Lower lobe of right lung (tissue), 2 donors: ENCODE results near the gene VASH1. TPM values are rescaled to one million over a fixed set of nuclear protein-coding genes. Genes with fewer than 3 reads are reported as not detected.
A peak's percentile ranks its signal among the peaks of the same experiment; 100 is the strongest.
"Not testable (repeated sequence)": the region's sequence is repeated elsewhere in the genome, so short reads cannot be mapped to it uniquely, and the experiment has no call there.

Experiments
- ATAC-seq, 2 donors: fragments of 200-7000 bp; cut with Tn5 transposase; one replicate each; pipeline ENCODE4 v1.9.1; 2020 to 2022; ENCODE audit warnings: mild to moderate bottlenecking in 2 of 2, moderate library complexity in 2 of 2
- DNase-seq: peaks from one replicate; pipeline ENCODE4 v3.0.0-alpha.2; 2020
- H3K27ac ChIP-seq: fragments of 200-600 bp; one replicate; pipeline ENCODE4 v1.8.0; 2022
- H3K27me3 ChIP-seq: fragments of 200-600 bp; one replicate; pipeline ENCODE4 v1.8.0; 2022; ENCODE audit warnings: low read depth
- H3K36me3 ChIP-seq: fragments of 200-600 bp; one replicate; pipeline ENCODE4 v1.8.0; 2022; ENCODE audit warnings: mild to moderate bottlenecking
- H3K4me1 ChIP-seq: fragments of 200-600 bp; one replicate; pipeline ENCODE4 v1.8.0; 2022
- H3K4me3 ChIP-seq: fragments of 200-600 bp; one replicate; pipeline ENCODE4 v1.8.0; 2022; ENCODE audit warnings: mild to moderate bottlenecking
- H3K9me3 ChIP-seq: fragments of 200-600 bp; one replicate; pipeline ENCODE4 v1.8.0; 2022
- intact Hi-C: fragments of 100-400 bp; cut with DNase I; formaldehyde crosslinking; loops from one replicate; pipeline ENCODE4 v1.11.0; 2022
- total RNA-seq: library from RNA; stranded (reverse); fragmentation: NEBNext Ultra II Directional; extraction: Animal tissue kit (Norgen Biotek cat#: 25700); gene quantifications from one replicate; pipeline ENCODE4 v1.2.1, GENCODE V29; 2021
- TF ChIP-seq, protein P1 (sequence below): fragments of 200-600 bp; IDR thresholded peaks from one replicate; pipeline ENCODE4 v1.8.0; 2022; ENCODE audit warnings: antibody characterized with exemption, mild to moderate bottlenecking
- donor health status: DM: no; HTN: yes; CAD: no; lungs with severe emphysema.

The VASH1 gene
- total RNA-seq, 1 donor from 2014 or later, result 51.7 TPM

DNA sequence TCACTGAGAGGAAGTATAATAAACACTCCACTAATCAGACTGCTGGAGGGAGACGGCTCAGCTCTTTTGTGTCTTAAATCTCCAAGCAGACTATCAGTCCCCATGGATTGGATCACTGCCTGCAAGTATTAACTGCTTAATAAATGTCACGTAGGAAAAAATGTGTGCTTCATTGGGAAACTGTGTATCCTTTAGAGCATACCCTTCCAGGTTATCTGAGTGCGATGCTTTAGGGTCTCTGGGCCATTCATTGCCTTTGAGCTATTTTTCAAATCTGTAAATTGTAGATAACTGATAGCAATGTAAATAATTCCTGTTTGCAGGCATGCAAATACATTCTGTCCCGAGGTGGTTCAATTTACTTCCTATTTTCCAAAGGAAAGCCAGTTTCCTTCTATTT is 45.0 kb upstream of the VASH1 start:
- Histone ChIP-seq H3K36me3 (no peaks in the 10 kb centered on the region), H3K27ac (peak overlapping the region; percentile 7), H3K4me3 (no peak overlapping the region), H3K4me1 (peaks cover 40% of the 10 kb centered on the region), H3K27me3 (no peaks in the 10 kb centered on the region), H3K9me3 (no peaks in the 10 kb centered on the region)
- intact Hi-C loops, result no loop called here
- TF ChIP-seq, protein P1, sequence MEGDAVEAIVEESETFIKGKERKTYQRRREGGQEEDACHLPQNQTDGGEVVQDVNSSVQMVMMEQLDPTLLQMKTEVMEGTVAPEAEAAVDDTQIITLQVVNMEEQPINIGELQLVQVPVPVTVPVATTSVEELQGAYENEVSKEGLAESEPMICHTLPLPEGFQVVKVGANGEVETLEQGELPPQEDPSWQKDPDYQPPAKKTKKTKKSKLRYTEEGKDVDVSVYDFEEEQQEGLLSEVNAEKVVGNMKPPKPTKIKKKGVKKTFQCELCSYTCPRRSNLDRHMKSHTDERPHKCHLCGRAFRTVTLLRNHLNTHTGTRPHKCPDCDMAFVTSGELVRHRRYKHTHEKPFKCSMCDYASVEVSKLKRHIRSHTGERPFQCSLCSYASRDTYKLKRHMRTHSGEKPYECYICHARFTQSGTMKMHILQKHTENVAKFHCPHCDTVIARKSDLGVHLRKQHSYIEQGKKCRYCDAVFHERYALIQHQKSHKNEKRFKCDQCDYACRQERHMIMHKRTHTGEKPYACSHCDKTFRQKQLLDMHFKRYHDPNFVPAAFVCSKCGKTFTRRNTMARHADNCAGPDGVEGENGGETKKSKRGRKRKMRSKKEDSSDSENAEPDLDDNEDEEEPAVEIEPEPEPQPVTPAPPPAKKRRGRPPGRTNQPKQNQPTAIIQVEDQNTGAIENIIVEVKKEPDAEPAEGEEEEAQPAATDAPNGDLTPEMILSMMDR, result no peak
- ATAC-seq, result no peak
- DNase-seq, result no peak

DNA sequence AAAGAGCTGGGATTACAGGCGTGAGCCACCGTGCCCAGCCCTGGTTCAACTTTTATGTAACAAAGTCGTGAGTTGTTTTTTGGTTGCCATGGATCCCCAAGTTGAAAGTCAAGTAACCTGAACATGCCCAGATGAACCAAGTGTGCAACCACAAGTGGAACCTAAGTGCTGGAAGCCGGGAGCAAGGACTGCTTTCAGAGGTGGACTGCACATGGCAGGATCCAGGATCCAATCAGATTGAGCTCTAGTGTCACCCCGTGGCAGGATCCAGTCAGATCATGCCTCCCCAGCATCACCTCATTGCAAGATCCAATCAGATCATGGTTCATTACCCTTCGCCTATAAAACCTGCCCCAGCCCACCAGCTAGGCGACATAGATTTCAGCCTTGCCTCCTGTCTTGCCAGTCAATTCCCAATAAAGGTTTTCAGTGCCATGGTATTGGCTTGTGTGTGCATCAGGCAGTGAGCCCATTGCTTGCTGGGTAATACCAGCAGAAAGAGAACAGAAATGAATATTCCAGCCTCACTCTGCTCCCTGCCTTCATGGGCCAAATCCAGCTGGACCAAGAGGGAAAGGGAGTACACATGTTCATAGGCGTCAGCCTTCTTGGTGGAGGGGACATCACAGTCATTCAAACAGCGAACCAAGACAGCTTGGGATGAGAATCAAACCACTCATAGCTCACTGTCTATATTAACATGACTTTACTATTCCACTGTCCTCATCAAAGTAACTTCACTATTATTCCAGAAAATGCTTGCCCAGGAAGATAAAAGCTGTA is 43.6 kb upstream of the VASH1 start:
- no peak overlapping the region for H3K27ac ChIP-seq
- intact Hi-C loops, result no loop called here
- no peaks in the 10 kb centered on the region for H3K27me3 ChIP-seq
- no peak for ATAC-seq
- H3K9me3 ChIP-seq, result no peaks in the 10 kb centered on the region
- TF ChIP-seq, protein P1, result no peak
- peaks cover 44% of the 10 kb centered on the region for H3K4me1 ChIP-seq
- no peak overlapping the region for H3K4me3 ChIP-seq
- DNase-seq, result no peak
- no peaks in the 10 kb centered on the region for H3K36me3 ChIP-seq

DNA sequence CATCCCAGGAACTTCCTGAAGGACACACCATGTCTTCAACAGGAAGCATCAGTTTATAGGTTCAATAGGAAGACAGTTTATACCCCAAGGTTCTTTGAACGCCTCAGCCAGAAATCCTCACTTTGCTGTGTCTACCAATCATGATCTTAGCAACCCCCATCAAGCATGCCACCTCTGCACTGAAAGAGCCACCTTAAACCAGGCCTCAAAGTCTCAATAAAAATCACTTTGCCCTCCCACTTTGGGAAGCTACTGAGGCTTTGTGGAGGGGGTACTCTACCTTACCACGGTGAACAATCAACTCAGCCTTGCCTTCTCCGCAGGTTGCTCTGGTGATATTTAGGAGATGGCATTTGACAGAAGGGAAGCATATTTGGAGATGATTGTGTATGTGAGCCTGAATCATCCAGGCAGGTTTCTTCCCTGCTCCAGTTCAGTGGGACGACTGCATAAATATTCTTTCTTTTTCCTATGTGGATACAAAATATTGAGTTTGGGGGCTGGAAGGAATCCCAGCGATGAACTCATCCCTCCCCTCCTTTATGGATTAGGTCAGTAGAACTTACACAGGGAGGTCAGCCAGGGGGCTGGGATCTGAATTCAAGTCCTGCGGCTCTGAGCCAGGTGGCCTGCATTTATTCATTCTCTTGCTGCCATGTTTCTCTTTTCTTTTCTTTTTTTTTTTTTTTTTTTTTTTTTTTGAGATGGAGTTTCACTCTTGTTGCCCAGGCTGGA is 42.8 kb upstream of the VASH1 start:
- H3K4me3 ChIP-seq, result no peak overlapping the region
- no peak for DNase-seq
- ATAC-seq, result no peak
- intact Hi-C loops, result no loop called here
- H3K4me1 ChIP-seq, result peaks cover 44% of the 10 kb centered on the region
- H3K36me3 ChIP-seq, result no peaks in the 10 kb centered on the region
- no peaks in the 10 kb centered on the region for H3K9me3 ChIP-seq
- H3K27ac ChIP-seq, result no peak overlapping the region
- no peaks in the 10 kb centered on the region for H3K27me3 ChIP-seq
- TF ChIP-seq, protein P1, result no peak

DNA sequence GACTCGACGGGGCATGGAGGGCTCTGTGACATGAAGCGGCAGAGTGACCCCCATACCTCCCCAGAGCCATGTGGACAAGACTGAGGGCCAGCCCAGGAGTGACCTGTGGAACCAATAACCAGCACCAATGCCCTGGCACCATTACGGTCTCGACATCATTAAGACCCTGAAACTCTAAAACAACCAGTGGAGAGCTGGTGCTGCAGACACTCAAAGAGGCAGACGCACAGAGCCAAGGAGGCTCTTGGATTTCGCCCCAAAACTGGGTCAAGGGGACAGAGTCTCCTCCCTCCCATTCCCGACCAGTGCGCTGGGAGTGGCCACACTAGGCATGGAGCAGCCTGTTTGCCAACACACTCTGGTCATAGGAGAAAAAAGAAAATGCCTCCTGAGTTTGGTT is 41.6 kb upstream of the VASH1 start:
- H3K27ac ChIP-seq, result peak overlapping the region; percentile 48
- H3K4me3 ChIP-seq, result no peak overlapping the region
- intact Hi-C loops, result no loop called here
- peaks cover 44% of the 10 kb centered on the region for H3K4me1 ChIP-seq
- no peaks in the 10 kb centered on the region for H3K36me3 ChIP-seq
- TF ChIP-seq, protein P1, result no peak
- H3K9me3 ChIP-seq, result no peaks in the 10 kb centered on the region
- DNase-seq (no peak), ATAC-seq (peak in 1 of 2 donors; percentile 47)
- no peaks in the 10 kb centered on the region for H3K27me3 ChIP-seq

DNA sequence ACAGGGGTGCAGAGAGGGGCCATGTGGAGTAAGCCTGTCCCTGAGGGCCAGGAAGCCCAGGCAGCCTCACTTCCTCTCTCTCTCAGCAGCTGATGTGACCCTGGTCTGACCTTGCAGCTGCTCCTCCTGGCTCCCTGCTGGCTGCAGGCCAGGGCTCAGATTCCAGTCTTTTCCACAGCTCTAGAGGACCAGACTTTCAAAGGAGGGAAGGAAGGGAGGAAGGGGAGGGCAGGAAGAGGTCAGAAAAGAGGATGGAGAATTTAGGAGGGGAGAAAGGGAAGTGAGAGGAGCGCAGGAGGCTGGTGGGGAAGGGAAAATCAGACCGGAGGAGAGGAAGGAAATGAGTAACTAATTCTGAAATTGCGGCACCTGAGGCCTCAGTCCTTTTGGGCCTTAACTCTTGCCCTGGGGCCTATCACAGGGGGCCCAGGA is 40.9 kb upstream of the VASH1 start:
- H3K9me3 ChIP-seq, result no peaks in the 10 kb centered on the region
- H3K27me3 ChIP-seq, result no peaks in the 10 kb centered on the region
- peak overlapping the region; percentile 19 for H3K27ac ChIP-seq
- ATAC-seq (peak; percentile 59 to 68), DNase-seq (peak; percentile 66)
- no peak overlapping the region for H3K4me3 ChIP-seq
- TF ChIP-seq, protein P1, result no peak
- peaks cover 44% of the 10 kb centered on the region for H3K4me1 ChIP-seq
- intact Hi-C loops, result no loop called here
- no peaks in the 10 kb centered on the region for H3K36me3 ChIP-seq

DNA sequence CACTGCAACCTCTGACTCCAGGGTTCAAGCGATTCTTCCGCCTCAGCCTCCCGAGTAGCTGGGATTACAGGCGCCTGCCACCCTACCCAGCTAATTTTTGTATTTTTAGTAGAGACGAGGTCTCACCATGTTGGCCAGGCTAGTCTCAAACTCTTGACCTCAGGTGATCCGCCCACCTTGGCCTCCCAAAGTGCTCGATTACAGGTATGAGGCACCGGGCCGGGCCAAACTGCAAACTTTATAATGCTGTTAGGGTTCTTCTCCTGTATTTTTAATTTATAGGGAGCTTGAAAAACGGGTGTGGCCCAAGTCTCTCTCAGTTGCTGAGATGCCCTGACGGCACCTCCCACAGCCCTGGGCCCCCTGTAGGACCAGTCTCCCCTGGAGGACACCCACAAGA is 39.8 kb upstream of the VASH1 start:
- H3K4me1 ChIP-seq, result peaks cover 33% of the 10 kb centered on the region
- intact Hi-C loops, H3K4me3 ChIP-seq, DNase-seq, H3K9me3 ChIP-seq, ATAC-seq, H3K27ac ChIP-seq, H3K36me3 ChIP-seq, H3K27me3 ChIP-seq: not testable (repeated sequence)
